ENCODE results near the gene THUMPD1.
"Not testable (repeated sequence)": the region's sequence is repeated elsewhere in the genome, so short reads cannot be mapped to it uniquely, and the experiment has no call there.

THUMPD1 gene

GRCh38 chr16:20749474-20749873, 7.9 kb upstream of the THUMPD1 start:
- in situ Hi-C loops (cut with MboI; ENCODE audit: low sequenced_read_pairs), result no loop called here

- in situ Hi-C loops (cut with MboI; ENCODE audit: low sequenced_read_pairs), result no loop called here
Observed at GRCh38 chr16:20747030-20747816, 5.6 kb upstream of the THUMPD1 start.

GRCh38 chr16:20746461-20746860, 4.8 kb upstream of the THUMPD1 start:
- in situ Hi-C loops (cut with MboI; ENCODE audit: low sequenced_read_pairs), result no loop called here

GRCh38 chr16:20744922-20745440, 3.4 kb upstream of the THUMPD1 start:
- in situ Hi-C loops (cut with MboI; ENCODE audit: low sequenced_read_pairs), result no loop called here

- in situ Hi-C loops (cut with MboI; ENCODE audit: low sequenced_read_pairs), result no loop called here
Observed at GRCh38 chr16:20743591-20743990, 2.0 kb upstream of the THUMPD1 start.

GRCh38 chr16:20740901-20741521, 607 bp downstream of the THUMPD1 start:
- in situ Hi-C loops (cut with MboI; ENCODE audit: low sequenced_read_pairs), result no loop called here

- in situ Hi-C loops (cut with MboI; ENCODE audit: low sequenced_read_pairs), result no loop called here
Observed at GRCh38 chr16:20740007-20740883, 1.4 kb downstream of the THUMPD1 start.

- in situ Hi-C loops (cut with MboI; ENCODE audit: low sequenced_read_pairs), result no loop called here
Observed at GRCh38 chr16:20735490-20735889, 6.1 kb downstream of the THUMPD1 start.

GRCh38 chr16:20734782-20735181, 6.8 kb downstream of the THUMPD1 start:
- in situ Hi-C loops (cut with MboI; ENCODE audit: low sequenced_read_pairs), result no loop called here

GRCh38 chr16:20734056-20734455, 7.6 kb downstream of the THUMPD1 start:
- in situ Hi-C loops (cut with MboI; ENCODE audit: low sequenced_read_pairs), result no loop called here

- in situ Hi-C loops (cut with MboI; ENCODE audit: low sequenced_read_pairs), result no loop called here
Observed at GRCh38 chr16:20729141-20729540, 12.5 kb downstream of the THUMPD1 start.

GRCh38 chr16:20727181-20727580, 14.4 kb downstream of the THUMPD1 start:
- in situ Hi-C loops (cut with MboI; ENCODE audit: low sequenced_read_pairs), result no loop called here

GRCh38 chr16:20726661-20727060, 15.0 kb downstream of the THUMPD1 start:
- in situ Hi-C loops (cut with MboI; ENCODE audit: low sequenced_read_pairs), result no loop called here

- in situ Hi-C loops (cut with MboI; ENCODE audit: low sequenced_read_pairs), result no loop called here
Observed at GRCh38 chr16:20720251-20720650, 21.4 kb downstream of the THUMPD1 start.

- in situ Hi-C loops (cut with MboI; ENCODE audit: low sequenced_read_pairs), result not testable (repeated sequence)
Observed at GRCh38 chr16:20717718-20718117, 23.9 kb downstream of the THUMPD1 start.

- in situ Hi-C loops (cut with MboI; ENCODE audit: low sequenced_read_pairs), result no loop called here
Observed at GRCh38 chr16:20711277-20711911, 30.2 kb downstream of the THUMPD1 start.

GRCh38 chr16:20708129-20708528, 33.5 kb downstream of the THUMPD1 start:
- in situ Hi-C loops (cut with MboI; ENCODE audit: low sequenced_read_pairs), result not testable (repeated sequence)

GRCh38 chr16:20707461-20707860, 34.2 kb downstream of the THUMPD1 start:
- in situ Hi-C loops (cut with MboI; ENCODE audit: low sequenced_read_pairs), result no loop called here

GRCh38 chr16:20705972-20706371, 35.6 kb downstream of the THUMPD1 start:
- in situ Hi-C loops (cut with MboI; ENCODE audit: low sequenced_read_pairs), result not testable (repeated sequence)

- in situ Hi-C loops (cut with MboI; ENCODE audit: low sequenced_read_pairs), result no loop called here
Observed at GRCh38 chr16:20704281-20704680, 37.3 kb downstream of the THUMPD1 start.

- in situ Hi-C loops (cut with MboI; ENCODE audit: low sequenced_read_pairs), result not testable (repeated sequence)
Observed at GRCh38 chr16:20701692-20702091, 39.9 kb downstream of the THUMPD1 start.
